Spleen (tissue), 7 donors: ENCODE measurements around the gene MATK.
A peak's percentile ranks its signal among the peaks of the same experiment; 100 is the strongest.

ENCODE experiments used
- CTCF ChIP-seq, 11 experiments: fragments of 200-600 bp in 7 of 11; fragments of 450-650 bp in 4 of 11; sonication (generic) in 4 of 11; IDR thresholded peaks in 8 of 11; conservative IDR thresholded peaks in 3 of 11; 1 replicate in 7 of 11; 2 replicates in 4 of 11; pipeline versions ENCODE4 v1.4.0 to v1.8.0; 2016 to 2021; ENCODE audit warnings: antibody characterized with exemption in 11 of 11, inconsistent platforms in 4 of 11, mild to moderate bottlenecking in 1 of 11
- POLR2A ChIP-seq, 3 donors: fragments of 450-650 bp; IDR thresholded peaks; one replicate each; pipeline ENCODE4 v1.5.1; 2017; ENCODE audit warnings: antibody characterized with exemption in 3 of 3, mild to moderate bottlenecking in 1 of 3
- POLR2AphosphoS5 ChIP-seq, 3 donors: sonication (generic); formaldehyde crosslinking; IDR thresholded peaks; one replicate each; pipeline ENCODE4 v1.5.1; 2017; ENCODE audit warnings: antibody characterized with exemption in 3 of 3
- donor health status: DM: no; HTN: no; CAD: no; lungs with moderate emphysema.
- donor health status: DM: no; HTN: no; CAD: no.
- donor health status: DM: no; HTN: no; CAD: no.

- TF ChIP-seq CTCF (IDR thresholded peaks at IDR 0.05 in 8 of 11, conservative IDR thresholded peaks at IDR 0.05 in 3 of 11) (peak in 3 of 11 experiments; percentile 7 to 27 (median 14)), POLR2A (IDR thresholded peaks at IDR 0.05) (peak in 1 of 3 donors; percentile 73), POLR2AphosphoS5 (IDR thresholded peaks at IDR 0.05) (peak; percentile 96 to 98 (median 97))
Measured at GRCh38 chr19:3762501-3763459, 23.4 kb downstream of the MATK start, which contains the start of gene MRPL54.
